ENCODE results near the gene KIRREL3.

The KIRREL3 gene

GRCh38 chr11:126899961-126900748 lies 100.4 kb downstream of the KIRREL3 start:
- no peak for TF ChIP-seq CTCF (IDR thresholded peaks at IDR 0.05; ENCODE audit: control insufficient read depth, insufficient read depth, low read depth, low read length, missing control alignments)
- DNase-seq (ENCODE audit: low read depth), result no peak

GRCh38 chr11:126898802-126899201 lies 101.8 kb downstream of the KIRREL3 start:
- no peak overlapping the region for H3K4me3 ChIP-seq (ENCODE audit: control insufficient read depth, low read depth, low read length)
- DNase-seq (ENCODE audit: low read depth), result no peak
- TF ChIP-seq CTCF (IDR thresholded peaks at IDR 0.05; ENCODE audit: control insufficient read depth, insufficient read depth, low read depth, low read length, missing control alignments), result no peak

More at GRCh38 chr11:126899961-126900748, 100.4 kb downstream of the KIRREL3 start:
- no peak overlapping the region for H3K4me3 ChIP-seq (ENCODE audit: control insufficient read depth, low read depth, low read length)

- no peak overlapping the region for H3K4me3 ChIP-seq (ENCODE audit: control insufficient read depth, low read depth, low read length)
- no peak for TF ChIP-seq CTCF (IDR thresholded peaks at IDR 0.05; ENCODE audit: control insufficient read depth, insufficient read depth, low read depth, low read length, missing control alignments)
- DNase-seq (ENCODE audit: low read depth), result no peak
These were observed 103.1 kb downstream of the KIRREL3 start for GRCh38 chr11:126897430-126897829.

- DNase-seq (ENCODE audit: low read depth), result no peak
- TF ChIP-seq CTCF (IDR thresholded peaks at IDR 0.05; ENCODE audit: control insufficient read depth, insufficient read depth, low read depth, low read length, missing control alignments), result no peak
- no peak overlapping the region for H3K4me3 ChIP-seq (ENCODE audit: control insufficient read depth, low read depth, low read length)
These were observed 104.5 kb downstream of the KIRREL3 start for GRCh38 chr11:126896025-126896424.

GRCh38 chr11:126893796-126894195 lies 106.8 kb downstream of the KIRREL3 start:
- DNase-seq (ENCODE audit: low read depth), result no peak
- no peak for TF ChIP-seq CTCF (IDR thresholded peaks at IDR 0.05; ENCODE audit: control insufficient read depth, insufficient read depth, low read depth, low read length, missing control alignments)
- H3K4me3 ChIP-seq (ENCODE audit: control insufficient read depth, low read depth, low read length), result no peak overlapping the region

- H3K4me3 ChIP-seq (ENCODE audit: control insufficient read depth, low read depth, low read length), result no peak overlapping the region
- no peak for DNase-seq (ENCODE audit: low read depth)
- TF ChIP-seq CTCF (IDR thresholded peaks at IDR 0.05; ENCODE audit: control insufficient read depth, insufficient read depth, low read depth, low read length, missing control alignments), result no peak
These were observed 107.8 kb downstream of the KIRREL3 start for GRCh38 chr11:126892756-126893155.
